ENCODE results near the gene TNFRSF11A. TPM values are rescaled to one million over a fixed set of nuclear protein-coding genes. Genes with fewer than 3 reads are reported as not detected.

TNFRSF11A gene
- total RNA-seq, 1 donor from 2014 or later, result 0.42 TPM

DNA sequence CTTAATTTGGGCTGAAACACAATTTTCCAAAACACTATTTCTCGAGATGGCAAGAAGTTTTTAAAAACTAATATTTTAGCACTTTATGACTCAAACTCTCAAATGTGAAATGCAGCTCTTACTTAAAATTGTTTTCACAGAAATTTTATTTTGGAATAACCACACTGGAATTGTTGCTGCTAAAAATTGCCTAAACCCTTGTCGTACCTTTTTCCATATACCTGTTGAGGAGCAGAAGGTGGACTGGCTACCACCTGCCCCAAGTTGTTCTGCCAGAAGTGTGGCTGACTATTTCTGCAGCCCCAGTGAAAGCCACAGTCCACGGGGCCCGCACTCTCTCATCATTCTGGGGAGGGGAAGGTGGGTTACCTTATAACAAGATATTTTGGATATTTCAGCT is 23.4 kb downstream of the TNFRSF11A start:
- H3K27me3 ChIP-seq (ENCODE audit: control insufficient read depth, insufficient read depth, low read length), result no peaks in the 10 kb centered on the region
- no peak for DNase-seq (ENCODE audit: low read depth)
- no peaks in the 10 kb centered on the region for H3K36me3 ChIP-seq (ENCODE audit: control insufficient read depth, insufficient read depth, low read length)
- TF ChIP-seq, protein P1, sequence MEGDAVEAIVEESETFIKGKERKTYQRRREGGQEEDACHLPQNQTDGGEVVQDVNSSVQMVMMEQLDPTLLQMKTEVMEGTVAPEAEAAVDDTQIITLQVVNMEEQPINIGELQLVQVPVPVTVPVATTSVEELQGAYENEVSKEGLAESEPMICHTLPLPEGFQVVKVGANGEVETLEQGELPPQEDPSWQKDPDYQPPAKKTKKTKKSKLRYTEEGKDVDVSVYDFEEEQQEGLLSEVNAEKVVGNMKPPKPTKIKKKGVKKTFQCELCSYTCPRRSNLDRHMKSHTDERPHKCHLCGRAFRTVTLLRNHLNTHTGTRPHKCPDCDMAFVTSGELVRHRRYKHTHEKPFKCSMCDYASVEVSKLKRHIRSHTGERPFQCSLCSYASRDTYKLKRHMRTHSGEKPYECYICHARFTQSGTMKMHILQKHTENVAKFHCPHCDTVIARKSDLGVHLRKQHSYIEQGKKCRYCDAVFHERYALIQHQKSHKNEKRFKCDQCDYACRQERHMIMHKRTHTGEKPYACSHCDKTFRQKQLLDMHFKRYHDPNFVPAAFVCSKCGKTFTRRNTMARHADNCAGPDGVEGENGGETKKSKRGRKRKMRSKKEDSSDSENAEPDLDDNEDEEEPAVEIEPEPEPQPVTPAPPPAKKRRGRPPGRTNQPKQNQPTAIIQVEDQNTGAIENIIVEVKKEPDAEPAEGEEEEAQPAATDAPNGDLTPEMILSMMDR (IDR thresholded peaks at IDR 0.05; ENCODE audit: insufficient read depth, low read length, poor library complexity, severe bottlenecking), result no peak
- H3K4me3 ChIP-seq (ENCODE audit: low read depth, low read length), result no peak overlapping the region

DNA sequence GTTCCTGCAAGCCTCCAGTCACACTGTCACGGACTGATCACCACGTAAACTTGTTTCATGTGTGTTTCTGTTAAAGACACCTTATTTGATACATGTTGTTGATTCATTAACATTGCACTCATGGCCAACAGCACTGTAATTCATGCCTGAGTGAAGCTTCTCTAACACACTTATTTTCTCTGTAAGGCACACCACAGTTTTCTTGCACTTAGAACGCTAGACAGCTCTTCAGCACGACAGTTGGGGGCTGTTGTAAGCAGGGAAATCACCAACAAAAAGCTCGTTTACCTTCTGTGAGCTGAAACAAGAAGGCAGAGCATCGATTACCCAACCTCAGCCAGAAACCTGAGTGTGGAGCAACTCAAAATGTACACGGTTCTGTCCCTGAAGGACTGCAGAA is 28.1 kb downstream of the TNFRSF11A start:
- no peak overlapping the region for H3K4me3 ChIP-seq (ENCODE audit: low read depth, low read length)
- H3K27me3 ChIP-seq (ENCODE audit: control insufficient read depth, insufficient read depth, low read length), result no peaks in the 10 kb centered on the region
- TF ChIP-seq, protein P1 (IDR thresholded peaks at IDR 0.05; ENCODE audit: insufficient read depth, low read length, poor library complexity, severe bottlenecking), result no peak
- no peak for DNase-seq (ENCODE audit: low read depth)
- H3K36me3 ChIP-seq (ENCODE audit: control insufficient read depth, insufficient read depth, low read length), result no peaks in the 10 kb centered on the region

DNA sequence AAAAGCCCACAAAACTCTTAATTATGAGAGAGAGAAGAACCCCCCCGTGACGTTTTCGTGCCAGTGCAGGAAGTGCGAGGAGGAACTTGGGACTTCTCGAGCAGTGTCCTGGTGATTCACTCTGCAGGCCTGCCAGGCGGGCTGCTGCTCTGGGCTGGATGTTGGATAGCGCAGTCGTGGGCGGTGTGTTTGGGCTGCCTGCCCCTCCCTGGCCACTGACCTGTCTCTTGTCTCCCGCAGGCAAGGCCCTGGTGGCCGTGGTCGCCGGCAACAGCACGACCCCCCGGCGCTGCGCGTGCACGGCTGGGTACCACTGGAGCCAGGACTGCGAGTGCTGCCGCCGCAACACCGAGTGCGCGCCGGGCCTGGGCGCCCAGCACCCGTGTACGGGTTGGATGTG is 29.0 kb downstream of the TNFRSF11A start:
- Histone ChIP-seq H3K4me3 (ENCODE audit: low read depth, low read length) (no peak overlapping the region), H3K27me3 (ENCODE audit: control insufficient read depth, insufficient read depth, low read length) (no peaks in the 10 kb centered on the region), H3K36me3 (ENCODE audit: control insufficient read depth, insufficient read depth, low read length) (no peaks in the 10 kb centered on the region)
- TF ChIP-seq, protein P1 (IDR thresholded peaks at IDR 0.05; ENCODE audit: insufficient read depth, low read length, poor library complexity, severe bottlenecking), result no peak
- DNase-seq (ENCODE audit: low read depth), result no peak

DNA sequence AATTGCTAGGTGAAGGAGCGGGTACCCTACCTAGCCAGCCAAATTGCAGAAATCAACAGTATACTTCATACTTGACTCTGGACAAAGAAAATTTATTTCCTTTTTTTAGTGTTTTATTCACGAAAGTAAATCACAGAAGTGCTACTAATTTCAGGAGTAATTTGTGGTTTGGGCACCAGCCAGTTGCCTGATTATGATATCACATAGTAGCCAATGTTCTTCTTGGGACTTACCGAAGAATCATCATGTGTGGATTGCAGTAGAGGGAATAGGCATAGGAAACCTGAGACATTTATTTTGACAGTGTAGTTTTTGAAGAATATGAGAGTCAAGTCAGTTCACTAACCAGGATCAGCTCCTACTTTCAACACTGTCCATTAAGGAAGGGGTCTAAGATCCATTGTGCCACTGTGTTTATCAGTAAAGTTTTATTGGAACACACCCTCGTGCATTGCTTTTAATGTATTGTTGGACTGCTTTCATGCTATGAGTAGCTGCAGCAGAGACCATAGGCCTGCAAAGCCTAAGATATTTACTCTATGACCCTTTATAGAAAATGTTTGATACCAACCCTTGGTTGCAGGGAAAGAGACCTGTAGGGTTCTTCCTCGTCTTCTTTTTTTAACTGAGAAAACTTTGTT is 32.1 kb downstream of the TNFRSF11A start:
- TF ChIP-seq, protein P1 (IDR thresholded peaks at IDR 0.05; ENCODE audit: insufficient read depth, low read length, poor library complexity, severe bottlenecking), result no peak
- Histone ChIP-seq H3K4me3 (ENCODE audit: low read depth, low read length) (no peak overlapping the region), H3K27me3 (ENCODE audit: control insufficient read depth, insufficient read depth, low read length) (no peaks in the 10 kb centered on the region), H3K36me3 (ENCODE audit: control insufficient read depth, insufficient read depth, low read length) (no peaks in the 10 kb centered on the region)
- DNase-seq (ENCODE audit: low read depth), result no peak

DNA sequence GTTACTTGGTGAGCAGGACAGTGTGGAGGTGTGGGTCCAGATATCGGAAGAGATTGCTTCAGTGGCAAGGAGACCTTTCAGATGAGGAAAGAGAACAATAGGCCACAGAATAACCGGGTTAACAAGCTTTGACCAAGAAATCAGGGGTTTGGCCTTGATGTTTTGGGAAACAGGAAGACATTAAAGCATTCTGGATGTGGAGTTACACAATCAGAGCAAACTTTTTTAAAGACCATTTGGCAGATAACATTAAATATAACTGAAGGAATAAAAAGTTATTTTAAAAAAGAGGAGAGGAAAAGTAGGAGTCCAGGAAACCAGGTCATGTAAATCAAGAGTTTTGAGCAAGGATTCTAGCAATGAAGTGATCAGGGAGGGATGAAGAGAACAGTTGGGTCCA is 35.7 kb downstream of the TNFRSF11A start:
- H3K4me3 ChIP-seq (ENCODE audit: low read depth, low read length), result no peak overlapping the region
- TF ChIP-seq, protein P1 (IDR thresholded peaks at IDR 0.05; ENCODE audit: insufficient read depth, low read length, poor library complexity, severe bottlenecking), result no peak
- DNase-seq (ENCODE audit: low read depth), result no peak
- H3K27me3 ChIP-seq (ENCODE audit: control insufficient read depth, insufficient read depth, low read length), result no peaks in the 10 kb centered on the region
- H3K36me3 ChIP-seq (ENCODE audit: control insufficient read depth, insufficient read depth, low read length), result no peaks in the 10 kb centered on the region

DNA sequence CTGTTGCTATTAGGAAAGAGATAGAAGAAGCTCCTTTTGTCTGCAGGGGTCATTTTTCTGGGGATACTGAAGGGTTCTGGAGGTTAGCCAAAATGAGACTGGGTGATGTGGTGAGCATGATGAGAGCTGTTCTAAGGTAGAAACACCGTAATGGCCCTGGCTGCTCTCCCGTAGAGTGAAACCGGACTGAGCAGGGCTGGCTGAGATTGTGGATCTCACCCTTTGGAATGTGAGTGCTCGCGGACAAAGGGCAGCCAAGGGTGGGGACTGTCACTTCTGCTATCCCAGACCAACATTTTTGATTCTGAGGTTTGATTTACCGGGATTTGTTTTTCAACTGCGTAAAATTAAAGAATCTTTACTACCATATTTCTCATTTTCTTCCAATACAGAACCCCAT is 36.2 kb downstream of the TNFRSF11A start:
- TF ChIP-seq, protein P1 (IDR thresholded peaks at IDR 0.05; ENCODE audit: insufficient read depth, low read length, poor library complexity, severe bottlenecking), result no peak
- Histone ChIP-seq H3K4me3 (ENCODE audit: low read depth, low read length) (no peak overlapping the region), H3K36me3 (ENCODE audit: control insufficient read depth, insufficient read depth, low read length) (no peaks in the 10 kb centered on the region), H3K27me3 (ENCODE audit: control insufficient read depth, insufficient read depth, low read length) (no peaks in the 10 kb centered on the region)
- DNase-seq (ENCODE audit: low read depth), result no peak
